K562 (cell line): Measurements from ENCODE around the gene CHRNE. TPM values are rescaled to one million over a fixed set of nuclear protein-coding genes. Genes with fewer than 3 reads are reported as not detected.

Experiments
- CCNT2 ChIP-seq: IDR thresholded peaks from 2 replicates; pipeline ENCODE4 v1.6.1; 2011; ENCODE audit warnings: borderline replicate concordance, low read depth, mild to moderate bottlenecking, moderate library complexity, mixed read lengths, low read length; ENCODE audit not compliant: insufficient read length; ENCODE audit errors: extremely low read depth
- HDAC1 ChIP-seq, 2 experiments: fragments of 450-650 bp; IDR thresholded peaks; 2 replicates each; pipeline ENCODE4 v1.6.1; 2016 to 2017; ENCODE audit warnings: inconsistent platforms in 1 of 2, mild to moderate bottlenecking in 1 of 2, moderate library complexity in 1 of 2
- IFI16 ChIP-seq: fragments of 250-450 bp; sonication (Bioruptor Pico); IDR thresholded peaks from 2 replicates; pipeline ENCODE4 v2.1.2; 2022; ENCODE audit warnings: mild to moderate bottlenecking, inconsistent platforms
- MIER1 ChIP-seq: fragments of 450-650 bp; IDR thresholded peaks from 2 replicates; pipeline ENCODE4 v1.6.1; 2016; ENCODE audit warnings: antibody characterized with exemption, mild to moderate bottlenecking, low read depth
- NFE2 ChIP-seq: IDR thresholded peaks from 2 replicates; pipeline ENCODE4 v1.6.1; 2014; ENCODE audit warnings: antibody characterized with exemption, low read depth
- TAF15 ChIP-seq: fragments of 200-400 bp; formaldehyde crosslinking; IDR thresholded peaks from 2 replicates; pipeline ENCODE4 v1.6.1; 2017; ENCODE audit warnings: mild to moderate bottlenecking, low read depth, low read length, moderate library complexity
- U2AF1 ChIP-seq: fragments of 200-400 bp; formaldehyde crosslinking; optimal IDR thresholded peaks from 2 replicates; pipeline ENCODE3; 2017; ENCODE audit warnings: mild to moderate bottlenecking, low read depth, low read length, moderate library complexity
- YY1 ChIP-seq, 3 experiments: IDR thresholded peaks; 2 replicates each; pipeline ENCODE4 v1.6.1; 2011; ENCODE audit warnings: low read length in 2 of 3, mild to moderate bottlenecking in 2 of 3, moderate library complexity in 2 of 3, borderline replicate concordance in 1 of 3, control low read depth in 1 of 3, low read depth in 1 of 3; ENCODE audit not compliant: insufficient read depth in 3 of 3, insufficient replicate concordance in 2 of 3, control insufficient read depth in 1 of 3, insufficient read length in 1 of 3; ENCODE audit errors: extremely low read depth in 1 of 3
- ZNF174 ChIP-seq: fragments of 250-450 bp; sonication (Bioruptor Pico); IDR thresholded peaks from 2 replicates; pipeline ENCODE4 v1.4.0; 2020; ENCODE audit warnings: mild to moderate bottlenecking
- ZNF324 ChIP-seq: fragments of 250-450 bp; sonication (Bioruptor Pico); IDR thresholded peaks from 2 replicates; pipeline ENCODE4 v1.4.0; 2020; ENCODE audit warnings: mild to moderate bottlenecking
- polyA plus RNA-seq, 8 experiments: library from polyadenylated mRNA; depleted of rRNA in 4 of 8; stranded (reverse) in 5 of 8; unstranded in 3 of 8; fragments of >200 nt; fragmentation: Nextera tagmentation in 2 of 8; fragmentation: Illumina TruSeq in 1 of 8; extraction: Ambion mirVana in 2 of 8; extraction: Trizol in 1 of 8; gene quantifications; 2 replicates each; pipeline versions ENCODE4 v1.2.1 to v1.2.3, GENCODE V29; 2011 to 2014; ENCODE audit warnings: inconsistent platforms in 1 of 8, missing spikeins in 1 of 8
- total RNA-seq, 7 experiments: library from RNA; depleted of rRNA in 6 of 7; stranded (reverse); fragments of >200 nt in 6 of 7; fragmentation: Illumina TruSeq in 2 of 7; extraction: Trizol in 2 of 7; gene quantifications; 2 replicates each; pipeline versions ENCODE4 v1.2.1 to v1.2.3, GENCODE V29; 2011 to 2021; ENCODE audit warnings: low replicate concordance in 1 of 7
- TF ChIP-seq, protein P1 (sequence below): IDR thresholded peaks from 2 replicates; pipeline ENCODE4 v1.6.1; 2014; ENCODE audit warnings: antibody characterized with exemption
- TF ChIP-seq, protein P2 (sequence below): fragments of 450-650 bp; IDR thresholded peaks from 2 replicates; pipeline ENCODE4 v1.6.1; 2016; ENCODE audit warnings: mild to moderate bottlenecking, moderate library complexity

CHRNE gene
- total and polyA plus RNA-seq, 9 of the 15 experiments (the other 6 are each of a cell fraction or from before 2014, with no cell fraction given): not detected

DNA sequence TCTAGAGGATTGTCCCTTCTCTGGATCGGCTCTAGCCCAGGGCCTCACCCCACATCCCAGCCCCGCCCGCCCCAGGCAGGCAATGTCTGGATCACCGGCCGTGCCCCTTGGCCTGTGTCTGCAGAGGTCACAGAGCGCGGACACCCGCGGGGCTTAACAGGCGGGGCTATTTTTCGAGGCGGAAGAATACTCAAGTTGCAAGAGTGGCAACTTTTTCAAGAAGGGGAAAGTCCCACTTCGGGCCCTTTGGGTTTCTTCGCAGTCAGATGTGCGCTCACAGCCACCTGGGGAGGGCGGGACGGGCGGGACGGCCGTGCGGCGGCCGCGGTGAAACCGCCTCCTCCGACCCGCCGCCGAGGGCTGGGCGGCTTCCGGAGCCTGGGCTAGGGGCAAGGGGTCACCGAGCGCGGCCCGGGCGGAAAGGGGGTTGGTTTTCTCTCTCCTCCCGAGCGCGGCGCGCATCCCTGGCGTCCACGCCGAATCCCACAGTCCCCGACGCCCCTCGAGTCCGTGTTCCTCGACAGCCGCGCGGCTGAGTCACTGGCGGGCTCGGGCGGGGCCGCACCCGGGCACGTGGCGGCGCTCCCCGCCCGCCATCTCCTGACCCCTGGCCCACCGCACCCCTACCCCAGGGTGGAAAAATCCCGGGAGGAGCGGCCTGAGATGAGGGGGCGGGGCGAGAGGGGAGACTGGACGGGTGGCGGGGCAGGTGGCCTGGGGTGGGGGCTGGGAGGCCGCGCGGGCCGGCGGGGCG, 46.6 kb upstream of the CHRNE start (continued):
- TF ChIP-seq ZNF174 (CRISPR knock-in tag): no peak
- 0 out of 2 replicates have a peak, but pooled peaks have one; percentile 23 for TF ChIP-seq NFE2
- TF ChIP-seq, protein P1, sequence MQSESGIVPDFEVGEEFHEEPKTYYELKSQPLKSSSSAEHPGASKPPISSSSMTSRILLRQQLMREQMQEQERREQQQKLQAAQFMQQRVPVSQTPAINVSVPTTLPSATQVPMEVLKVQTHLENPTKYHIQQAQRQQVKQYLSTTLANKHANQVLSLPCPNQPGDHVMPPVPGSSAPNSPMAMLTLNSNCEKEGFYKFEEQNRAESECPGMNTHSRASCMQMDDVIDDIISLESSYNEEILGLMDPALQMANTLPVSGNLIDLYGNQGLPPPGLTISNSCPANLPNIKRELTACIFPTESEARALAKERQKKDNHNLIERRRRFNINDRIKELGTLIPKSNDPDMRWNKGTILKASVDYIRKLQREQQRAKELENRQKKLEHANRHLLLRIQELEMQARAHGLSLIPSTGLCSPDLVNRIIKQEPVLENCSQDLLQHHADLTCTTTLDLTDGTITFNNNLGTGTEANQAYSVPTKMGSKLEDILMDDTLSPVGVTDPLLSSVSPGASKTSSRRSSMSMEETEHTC: no peak
- TF ChIP-seq IFI16 (CRISPR knock-in tag): no peak
- TF ChIP-seq CCNT2: peak; percentile 60
- peak in 1 of 2 experiments; percentile 40; a peak in 1 of 4 replicates for TF ChIP-seq HDAC1 (IDR thresholded peaks at IDR 0.05)
- TF ChIP-seq, protein P2, sequence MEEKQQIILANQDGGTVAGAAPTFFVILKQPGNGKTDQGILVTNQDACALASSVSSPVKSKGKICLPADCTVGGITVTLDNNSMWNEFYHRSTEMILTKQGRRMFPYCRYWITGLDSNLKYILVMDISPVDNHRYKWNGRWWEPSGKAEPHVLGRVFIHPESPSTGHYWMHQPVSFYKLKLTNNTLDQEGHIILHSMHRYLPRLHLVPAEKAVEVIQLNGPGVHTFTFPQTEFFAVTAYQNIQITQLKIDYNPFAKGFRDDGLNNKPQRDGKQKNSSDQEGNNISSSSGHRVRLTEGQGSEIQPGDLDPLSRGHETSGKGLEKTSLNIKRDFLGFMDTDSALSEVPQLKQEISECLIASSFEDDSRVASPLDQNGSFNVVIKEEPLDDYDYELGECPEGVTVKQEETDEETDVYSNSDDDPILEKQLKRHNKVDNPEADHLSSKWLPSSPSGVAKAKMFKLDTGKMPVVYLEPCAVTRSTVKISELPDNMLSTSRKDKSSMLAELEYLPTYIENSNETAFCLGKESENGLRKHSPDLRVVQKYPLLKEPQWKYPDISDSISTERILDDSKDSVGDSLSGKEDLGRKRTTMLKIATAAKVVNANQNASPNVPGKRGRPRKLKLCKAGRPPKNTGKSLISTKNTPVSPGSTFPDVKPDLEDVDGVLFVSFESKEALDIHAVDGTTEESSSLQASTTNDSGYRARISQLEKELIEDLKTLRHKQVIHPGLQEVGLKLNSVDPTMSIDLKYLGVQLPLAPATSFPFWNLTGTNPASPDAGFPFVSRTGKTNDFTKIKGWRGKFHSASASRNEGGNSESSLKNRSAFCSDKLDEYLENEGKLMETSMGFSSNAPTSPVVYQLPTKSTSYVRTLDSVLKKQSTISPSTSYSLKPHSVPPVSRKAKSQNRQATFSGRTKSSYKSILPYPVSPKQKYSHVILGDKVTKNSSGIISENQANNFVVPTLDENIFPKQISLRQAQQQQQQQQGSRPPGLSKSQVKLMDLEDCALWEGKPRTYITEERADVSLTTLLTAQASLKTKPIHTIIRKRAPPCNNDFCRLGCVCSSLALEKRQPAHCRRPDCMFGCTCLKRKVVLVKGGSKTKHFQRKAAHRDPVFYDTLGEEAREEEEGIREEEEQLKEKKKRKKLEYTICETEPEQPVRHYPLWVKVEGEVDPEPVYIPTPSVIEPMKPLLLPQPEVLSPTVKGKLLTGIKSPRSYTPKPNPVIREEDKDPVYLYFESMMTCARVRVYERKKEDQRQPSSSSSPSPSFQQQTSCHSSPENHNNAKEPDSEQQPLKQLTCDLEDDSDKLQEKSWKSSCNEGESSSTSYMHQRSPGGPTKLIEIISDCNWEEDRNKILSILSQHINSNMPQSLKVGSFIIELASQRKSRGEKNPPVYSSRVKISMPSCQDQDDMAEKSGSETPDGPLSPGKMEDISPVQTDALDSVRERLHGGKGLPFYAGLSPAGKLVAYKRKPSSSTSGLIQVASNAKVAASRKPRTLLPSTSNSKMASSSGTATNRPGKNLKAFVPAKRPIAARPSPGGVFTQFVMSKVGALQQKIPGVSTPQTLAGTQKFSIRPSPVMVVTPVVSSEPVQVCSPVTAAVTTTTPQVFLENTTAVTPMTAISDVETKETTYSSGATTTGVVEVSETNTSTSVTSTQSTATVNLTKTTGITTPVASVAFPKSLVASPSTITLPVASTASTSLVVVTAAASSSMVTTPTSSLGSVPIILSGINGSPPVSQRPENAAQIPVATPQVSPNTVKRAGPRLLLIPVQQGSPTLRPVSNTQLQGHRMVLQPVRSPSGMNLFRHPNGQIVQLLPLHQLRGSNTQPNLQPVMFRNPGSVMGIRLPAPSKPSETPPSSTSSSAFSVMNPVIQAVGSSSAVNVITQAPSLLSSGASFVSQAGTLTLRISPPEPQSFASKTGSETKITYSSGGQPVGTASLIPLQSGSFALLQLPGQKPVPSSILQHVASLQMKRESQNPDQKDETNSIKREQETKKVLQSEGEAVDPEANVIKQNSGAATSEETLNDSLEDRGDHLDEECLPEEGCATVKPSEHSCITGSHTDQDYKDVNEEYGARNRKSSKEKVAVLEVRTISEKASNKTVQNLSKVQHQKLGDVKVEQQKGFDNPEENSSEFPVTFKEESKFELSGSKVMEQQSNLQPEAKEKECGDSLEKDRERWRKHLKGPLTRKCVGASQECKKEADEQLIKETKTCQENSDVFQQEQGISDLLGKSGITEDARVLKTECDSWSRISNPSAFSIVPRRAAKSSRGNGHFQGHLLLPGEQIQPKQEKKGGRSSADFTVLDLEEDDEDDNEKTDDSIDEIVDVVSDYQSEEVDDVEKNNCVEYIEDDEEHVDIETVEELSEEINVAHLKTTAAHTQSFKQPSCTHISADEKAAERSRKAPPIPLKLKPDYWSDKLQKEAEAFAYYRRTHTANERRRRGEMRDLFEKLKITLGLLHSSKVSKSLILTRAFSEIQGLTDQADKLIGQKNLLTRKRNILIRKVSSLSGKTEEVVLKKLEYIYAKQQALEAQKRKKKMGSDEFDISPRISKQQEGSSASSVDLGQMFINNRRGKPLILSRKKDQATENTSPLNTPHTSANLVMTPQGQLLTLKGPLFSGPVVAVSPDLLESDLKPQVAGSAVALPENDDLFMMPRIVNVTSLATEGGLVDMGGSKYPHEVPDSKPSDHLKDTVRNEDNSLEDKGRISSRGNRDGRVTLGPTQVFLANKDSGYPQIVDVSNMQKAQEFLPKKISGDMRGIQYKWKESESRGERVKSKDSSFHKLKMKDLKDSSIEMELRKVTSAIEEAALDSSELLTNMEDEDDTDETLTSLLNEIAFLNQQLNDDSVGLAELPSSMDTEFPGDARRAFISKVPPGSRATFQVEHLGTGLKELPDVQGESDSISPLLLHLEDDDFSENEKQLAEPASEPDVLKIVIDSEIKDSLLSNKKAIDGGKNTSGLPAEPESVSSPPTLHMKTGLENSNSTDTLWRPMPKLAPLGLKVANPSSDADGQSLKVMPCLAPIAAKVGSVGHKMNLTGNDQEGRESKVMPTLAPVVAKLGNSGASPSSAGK: peak; percentile 90
- no peak for TF ChIP-seq TAF15
- no peak for TF ChIP-seq MIER1
- TF ChIP-seq U2AF1: peak; percentile 22
- peak in 1 of 3 experiments; percentile 7 for TF ChIP-seq YY1 (IDR thresholded peaks at IDR 0.05; ENCODE audit: borderline replicate concordance in 1 of 3, control insufficient read depth in 1 of 3, extremely low read depth in 1 of 3, insufficient read depth in 3 of 3, insufficient read length in 1 of 3, insufficient replicate concordance in 2 of 3, low read depth in 1 of 3, low read length in 2 of 3)
- TF ChIP-seq ZNF324 (CRISPR knock-in tag): no peak
